OCI-LY7 (cell line): ENCODE results near the gene TIMP4. TPM values are rescaled to one million over a fixed set of nuclear protein-coding genes. Genes with fewer than 3 reads are reported as not detected.

Experiments used
- BruUV-seq: library from RNA; stranded (reverse); fragments of 400-500 nt; replicated peaks from 2 replicates; lab custom pipeline; 2021; lab: Mats Ljungman, UMichigan
- CTCF ChIA-PET: fragments of 300-600 bp; sonication (Branson Sonifier 250); formaldehyde crosslinking; loops from one replicate; lab custom pipeline; 2022; ENCODE audit warnings: antibody characterized with exemption; ENCODE audit not compliant: unreplicated experiment; lab: Charles Lee
- POLR2A ChIA-PET: fragments of 300-600 bp; sonication (Branson Sonifier 250); formaldehyde crosslinking; loops from one replicate; lab custom pipeline; 2022; ENCODE audit warnings: antibody characterized with exemption; lab: Charles Lee
- DNase-seq: peaks from one replicate; pipeline ENCODE4 v3.0.0-alpha.2; 2015; ENCODE audit warnings: low spot score
- H2AFZ ChIP-seq: fragments of 200-600 bp; sonication (generic), shearing (Covaris generic); 2 replicates; pipeline ENCODE4 v1.6.1; 2014; ENCODE audit warnings: mild to moderate bottlenecking, antibody characterized with exemption, low read length, moderate library complexity
- H3K27ac ChIP-seq: fragments of 200-600 bp; sonication (generic); 2 replicates; pipeline ENCODE4 v1.5.1; 2014; ENCODE audit warnings: mixed run types, low read depth, mild to moderate bottlenecking, moderate library complexity, low read length, inconsistent platforms; ENCODE audit not compliant: poor library complexity, severe bottlenecking
- H3K36me3 ChIP-seq: fragments of 200-600 bp; sonication (generic); 2 replicates; pipeline ENCODE4 v1.6.1; 2014; ENCODE audit warnings: mild to moderate bottlenecking, antibody characterized with exemption, low read length, moderate library complexity, mixed read lengths; ENCODE audit not compliant: insufficient read depth
- H3K4me1 ChIP-seq: fragments of 200-600 bp; sonication (generic); 2 replicates; pipeline ENCODE4 v1.5.1; 2014; ENCODE audit warnings: mild to moderate bottlenecking, low read length; ENCODE audit not compliant: insufficient read depth, poor library complexity, severe bottlenecking
- H3K4me2 ChIP-seq: fragments of 200-600 bp; sonication (generic); 2 replicates; pipeline ENCODE4 v1.6.1; 2014; ENCODE audit warnings: mild to moderate bottlenecking, low read length
- H3K4me3 ChIP-seq: fragments of 200-600 bp; sonication (generic); 2 replicates; pipeline ENCODE4 v1.5.1; 2014; ENCODE audit warnings: mild to moderate bottlenecking, low read depth, low read length; ENCODE audit not compliant: poor library complexity, severe bottlenecking
- H3K79me2 ChIP-seq: fragments of 200-600 bp; sonication (generic); 2 replicates; pipeline ENCODE4 v1.6.1; 2016; ENCODE audit warnings: low read depth, mild to moderate bottlenecking, low read length, moderate library complexity, mixed read lengths; ENCODE audit not compliant: insufficient read depth
- H3K9me2 ChIP-seq: fragments of 200-600 bp; sonication (generic); 2 replicates; pipeline ENCODE4 v1.6.1; 2016; ENCODE audit warnings: mild to moderate bottlenecking, low read length, mixed read lengths; ENCODE audit not compliant: insufficient read depth
- H3K9me3 ChIP-seq: fragments of 200-600 bp; sonication (generic); 2 replicates; pipeline ENCODE4 v1.6.1; 2014; ENCODE audit warnings: mild to moderate bottlenecking, mixed run types, low read length, mixed read lengths
- H4K20me1 ChIP-seq: fragments of 200-600 bp; sonication (generic); 2 replicates; pipeline ENCODE4 v1.6.1; 2014; ENCODE audit warnings: mild to moderate bottlenecking, antibody characterized with exemption, low read length, moderate library complexity, mixed read lengths; ENCODE audit not compliant: insufficient read depth
- CTCF ChIP-seq: fragments of 200-600 bp; sonication (generic); conservative IDR thresholded peaks from 2 replicates; pipeline ENCODE4 v1.5.1; 2014; ENCODE audit warnings: mild to moderate bottlenecking, antibody characterized with exemption, low read length, moderate library complexity, mixed read lengths
- EZH2phosphoT487 ChIP-seq: fragments of 200-600 bp; sonication (generic); IDR thresholded peaks from 2 replicates; pipeline ENCODE4 v1.6.1; 2018; ENCODE audit warnings: low read depth, borderline replicate concordance, mild to moderate bottlenecking, mixed run types, antibody characterized with exemption, low read length, moderate library complexity, mixed read lengths
- intact Hi-C: fragments of 100-400 bp; cut with micrococcal nuclease; formaldehyde crosslinking; loops from one replicate; pipeline ENCODE4 v1.10.0; 2022; ENCODE audit not compliant: unreplicated experiment
- total RNA-seq, 2 experiments: library from RNA; depleted of rRNA in 1 of 2; stranded (reverse); fragments of >200 nt in 1 of 2; shearing (Covaris generic) in 1 of 2; gene quantifications; 2 replicates each; pipeline ENCODE4 v1.2.3, GENCODE V29; 2014 to 2022

Gene TIMP4
- total RNA-seq, 2 experiments from 2014 or later: not detected

DNA sequence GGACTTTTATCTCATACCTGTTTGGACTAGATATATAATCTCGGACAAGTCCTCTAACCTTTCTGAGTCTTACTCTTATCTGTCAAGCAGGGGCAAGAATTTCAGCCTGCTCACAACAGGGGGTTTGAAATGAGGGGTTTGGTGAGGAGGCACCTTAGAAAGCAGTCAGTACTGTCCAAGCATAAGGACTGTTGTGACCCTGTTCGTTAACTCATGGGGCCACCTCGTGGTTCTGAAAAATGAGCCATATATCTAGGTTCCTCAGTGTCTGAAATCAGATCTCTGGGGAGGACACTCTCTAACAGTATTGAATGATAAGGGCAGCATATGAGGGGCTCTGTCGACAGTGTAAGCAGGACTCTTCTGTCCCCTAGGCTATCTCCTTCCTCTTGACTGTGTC lies 7.2 kb upstream of the TIMP4 start:
- H2AFZ ChIP-seq: no peak overlapping the region
- H3K4me1 ChIP-seq: no peaks in the 10 kb centered on the region
- no peak for DNase-seq
- H4K20me1 ChIP-seq: no peaks in the 10 kb centered on the region
- no peak for TF ChIP-seq CTCF
- no peak for TF ChIP-seq EZH2phosphoT487
- intact Hi-C loops: no loop called here
- CTCF ChIA-PET: no interaction called here
- H3K9me3 ChIP-seq: no peaks in the 10 kb centered on the region
- no peak overlapping the region for H3K4me3 ChIP-seq
- H3K9me2 ChIP-seq: no peaks in the 10 kb centered on the region
- H3K79me2 ChIP-seq: no peaks in the 10 kb centered on the region
- no TSS peak for BruUV-seq
- no peaks in the 10 kb centered on the region for H3K36me3 ChIP-seq
- POLR2A ChIA-PET: no interaction called here
- H3K4me2 ChIP-seq: no peak overlapping the region
- H3K27ac ChIP-seq: no peak overlapping the region

DNA sequence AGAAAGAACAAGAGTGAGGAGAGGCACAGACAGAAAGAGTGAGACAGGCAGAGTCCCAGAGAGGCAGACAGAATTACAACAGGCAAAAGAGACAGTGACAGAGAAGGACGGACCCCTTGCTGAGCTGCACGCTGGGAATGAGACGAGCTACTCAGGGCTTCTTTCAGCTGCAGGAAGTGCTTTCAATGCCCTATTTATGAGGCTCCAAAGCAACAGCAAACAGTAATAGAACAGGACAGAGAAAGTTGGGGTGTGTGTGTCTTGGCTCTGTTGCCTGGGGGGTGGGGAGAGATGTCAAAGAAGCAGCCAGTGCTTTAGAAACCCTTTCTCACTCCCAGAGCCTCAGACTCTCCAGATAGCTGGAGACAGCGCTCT lies 502 bp upstream of the TIMP4 start:
- ChIA-PET POLR2A (no interaction called here), CTCF (no interaction called here)
- intact Hi-C loops: no loop called here
- Histone ChIP-seq H3K27ac (no peak overlapping the region), H3K79me2 (no peaks in the 10 kb centered on the region), H3K4me1 (no peaks in the 10 kb centered on the region), H3K4me3 (no peak overlapping the region), H3K4me2 (no peak overlapping the region), H2AFZ (no peak overlapping the region), H4K20me1 (no peaks in the 10 kb centered on the region), H3K9me3 (no peaks in the 10 kb centered on the region), H3K9me2 (no peaks in the 10 kb centered on the region), H3K36me3 (no peaks in the 10 kb centered on the region)
- TF ChIP-seq EZH2phosphoT487: no peak
- TF ChIP-seq CTCF: no peak
- BruUV-seq: no TSS peak
- no peak for DNase-seq

- no peaks in the 10 kb centered on the region for H3K4me1 ChIP-seq
- no peaks in the 10 kb centered on the region for H3K9me2 ChIP-seq
- no peak for DNase-seq
- no peak overlapping the region for H3K4me3 ChIP-seq
- BruUV-seq: no TSS peak
- TF ChIP-seq CTCF: no peak
- no peak for TF ChIP-seq EZH2phosphoT487
- H3K79me2 ChIP-seq: no peaks in the 10 kb centered on the region
- no peaks in the 10 kb centered on the region for H3K9me3 ChIP-seq
- no peaks in the 10 kb centered on the region for H3K36me3 ChIP-seq
- no peaks in the 10 kb centered on the region for H4K20me1 ChIP-seq
- intact Hi-C loops: no loop called here
- CTCF ChIA-PET: interaction anchor here (0.5 kb wide), 1 partner anchor 77 kb away, joined by 4 read pairs; no protein-coding TSS in a partner anchor
- H3K4me2 ChIP-seq: no peak overlapping the region
- no peak overlapping the region for H3K27ac ChIP-seq
- POLR2A ChIA-PET: interaction anchor here (1.5 kb wide), 1 partner anchor 30 kb away, joined by 4 read pairs; no protein-coding TSS in a partner anchor
- H2AFZ ChIP-seq: no peak overlapping the region
Observed at GRCh38 chr3:12157026-12157425, 1.7 kb downstream of the TIMP4 start.
